Transverse colon (tissue), 4 donors: ENCODE results near the gene SIGLEC10. TPM values are rescaled to one million over a fixed set of nuclear protein-coding genes. Genes with fewer than 3 reads are reported as not detected.
"Not testable (repeated sequence)": the region's sequence is repeated elsewhere in the genome, so short reads cannot be mapped to it uniquely, and the experiment has no call there.

Experiments used
- DNase-seq: peaks from one replicate; pipeline ENCODE4 v3.0.0-alpha.2; 2019
- H3K27ac ChIP-seq, 4 donors: fragments of 200-600 bp; sonication (generic); 2 replicates each; pipeline ENCODE4 v1.5.1; 2016 to 2018; ENCODE audit warnings: inconsistent platforms in 4 of 4
- H3K27me3 ChIP-seq: fragments of 200-600 bp; sonication (generic); 2 replicates; pipeline ENCODE4 v1.5.1; 2017; ENCODE audit warnings: inconsistent platforms
- H3K36me3 ChIP-seq, 4 donors: fragments of 200-600 bp; sonication (generic); 2 replicates each; pipeline ENCODE4 v1.5.1; 2017 to 2019; ENCODE audit warnings: inconsistent platforms in 4 of 4
- H3K4me1 ChIP-seq, 4 donors: fragments of 200-600 bp; sonication (generic); 2 replicates each; pipeline ENCODE4 v1.5.1; 2017 to 2020; ENCODE audit warnings: inconsistent platforms in 4 of 4
- H3K4me3 ChIP-seq, 4 donors: fragments of 200-600 bp; sonication (generic); 1 replicate in 1 of 4; 2 replicates in 3 of 4; pipeline versions ENCODE4 v1.5.1 to v1.6.1; 2017 to 2019; ENCODE audit warnings: inconsistent platforms in 4 of 4
- H3K9me3 ChIP-seq, 2 donors: fragments of 200-600 bp; sonication (generic); 2 replicates each; pipeline ENCODE4 v1.5.1; 2017 to 2019; ENCODE audit warnings: inconsistent platforms in 2 of 2
- EP300 ChIP-seq: sonication (generic); formaldehyde crosslinking; IDR thresholded peaks from one replicate; pipeline ENCODE4 v1.6.1; 2017; ENCODE audit warnings: antibody characterized with exemption, low read depth
- POLR2A ChIP-seq: fragments of 450-650 bp; IDR thresholded peaks from one replicate; pipeline ENCODE4 v1.6.1; 2016; ENCODE audit warnings: antibody characterized with exemption, mild to moderate bottlenecking, moderate library complexity
- POLR2AphosphoS5 ChIP-seq, 3 donors: sonication (generic); formaldehyde crosslinking; IDR thresholded peaks; one replicate each; pipeline ENCODE4 v1.6.1; 2016; ENCODE audit warnings: antibody characterized with exemption in 3 of 3
- WGBS, 2 donors: methylation state at CpG; one replicate each; pipeline ENCODE4 v1.1.5; 2018; ENCODE audit warnings: low coverage in 1 of 2; 5-methylcytosine and 5-hydroxymethylcytosine counted together
- in situ Hi-C, 4 donors: fragments of 200-750 bp; cut with MboI; loops; one replicate each; pipeline versions ENCODE4 v1.15.0 to v1.15.1; 2017; ENCODE audit warnings: low sequenced_read_pairs in 3 of 4, low pct_ligation_motif_present in 1 of 4, low pct_unique_long_range_greater_than_20kb in 1 of 4
- intact Hi-C: fragments of 100-400 bp; cut with DNase I; formaldehyde crosslinking; loops from one replicate; pipeline ENCODE4 v1.15.1; 2023; ENCODE audit warnings: low total_unique reads
- total RNA-seq, 4 donors: library from RNA; depleted of rRNA; stranded (reverse); fragments of >200 nt; gene quantifications; one replicate each; pipeline ENCODE4 v1.1.0, GENCODE V29; 2016
- TF ChIP-seq, protein P1 (sequence below), 5 experiments: fragments of 200-600 bp in 3 of 5; fragments of 450-650 bp in 2 of 5; sonication (generic) in 3 of 5; IDR thresholded peaks; 1 replicate in 2 of 5; 2 replicates in 3 of 5; pipeline ENCODE4 v1.5.1; 2016 to 2017; ENCODE audit warnings: antibody characterized with exemption in 5 of 5, inconsistent platforms in 3 of 5, mild to moderate bottlenecking in 2 of 5, moderate library complexity in 1 of 5

The SIGLEC10 gene
- total RNA-seq, 4 donors from 2014 or later = 3.7 to 15.7 (median 4.9) TPM; not detected in 1

DNA sequence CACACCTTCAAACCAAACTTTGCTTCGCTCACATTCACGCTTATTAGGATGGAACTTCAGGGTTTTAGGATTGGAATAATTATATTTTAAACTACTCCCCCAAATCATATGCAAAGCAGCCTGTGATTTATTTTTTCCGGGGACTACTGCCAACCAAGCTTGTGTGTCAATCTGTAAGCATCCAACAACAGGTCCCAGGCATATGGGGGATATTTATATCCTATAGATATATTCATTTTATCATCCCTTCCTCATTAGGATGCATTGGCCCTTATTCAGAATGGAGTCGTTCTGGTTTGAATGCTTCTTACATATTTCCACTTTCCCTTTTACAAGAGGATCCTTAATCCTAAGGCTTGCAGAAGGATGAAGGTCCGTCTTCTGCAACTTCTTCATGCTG lies 18.2 kb downstream of the SIGLEC10 start:
- WGBS, 2 donors = 90 to 95% methylated on average over 5 of the region's 5 CpGs
- no peaks in the 10 kb centered on the region for H3K27me3 ChIP-seq
- no peak overlapping the region for H3K4me3 ChIP-seq
- no peak overlapping the region for H3K27ac ChIP-seq
- intact Hi-C loops = no loop called here
- TF ChIP-seq POLR2A (no peak), EP300 (no peak), POLR2AphosphoS5 (IDR thresholded peaks at IDR 0.05) (no peak)
- TF ChIP-seq, protein P1, sequence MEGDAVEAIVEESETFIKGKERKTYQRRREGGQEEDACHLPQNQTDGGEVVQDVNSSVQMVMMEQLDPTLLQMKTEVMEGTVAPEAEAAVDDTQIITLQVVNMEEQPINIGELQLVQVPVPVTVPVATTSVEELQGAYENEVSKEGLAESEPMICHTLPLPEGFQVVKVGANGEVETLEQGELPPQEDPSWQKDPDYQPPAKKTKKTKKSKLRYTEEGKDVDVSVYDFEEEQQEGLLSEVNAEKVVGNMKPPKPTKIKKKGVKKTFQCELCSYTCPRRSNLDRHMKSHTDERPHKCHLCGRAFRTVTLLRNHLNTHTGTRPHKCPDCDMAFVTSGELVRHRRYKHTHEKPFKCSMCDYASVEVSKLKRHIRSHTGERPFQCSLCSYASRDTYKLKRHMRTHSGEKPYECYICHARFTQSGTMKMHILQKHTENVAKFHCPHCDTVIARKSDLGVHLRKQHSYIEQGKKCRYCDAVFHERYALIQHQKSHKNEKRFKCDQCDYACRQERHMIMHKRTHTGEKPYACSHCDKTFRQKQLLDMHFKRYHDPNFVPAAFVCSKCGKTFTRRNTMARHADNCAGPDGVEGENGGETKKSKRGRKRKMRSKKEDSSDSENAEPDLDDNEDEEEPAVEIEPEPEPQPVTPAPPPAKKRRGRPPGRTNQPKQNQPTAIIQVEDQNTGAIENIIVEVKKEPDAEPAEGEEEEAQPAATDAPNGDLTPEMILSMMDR (IDR thresholded peaks at IDR 0.05) = no peak
- DNase-seq = no peak
- no peaks in the 10 kb centered on the region for H3K36me3 ChIP-seq
- H3K9me3 ChIP-seq = peaks cover 0 to 15% of the 10 kb centered on the region in 2 donors
- peaks cover 0 to 10% (median 8%) of the 10 kb centered on the region in 4 donors for H3K4me1 ChIP-seq
- in situ Hi-C loops = no loop called here

DNA sequence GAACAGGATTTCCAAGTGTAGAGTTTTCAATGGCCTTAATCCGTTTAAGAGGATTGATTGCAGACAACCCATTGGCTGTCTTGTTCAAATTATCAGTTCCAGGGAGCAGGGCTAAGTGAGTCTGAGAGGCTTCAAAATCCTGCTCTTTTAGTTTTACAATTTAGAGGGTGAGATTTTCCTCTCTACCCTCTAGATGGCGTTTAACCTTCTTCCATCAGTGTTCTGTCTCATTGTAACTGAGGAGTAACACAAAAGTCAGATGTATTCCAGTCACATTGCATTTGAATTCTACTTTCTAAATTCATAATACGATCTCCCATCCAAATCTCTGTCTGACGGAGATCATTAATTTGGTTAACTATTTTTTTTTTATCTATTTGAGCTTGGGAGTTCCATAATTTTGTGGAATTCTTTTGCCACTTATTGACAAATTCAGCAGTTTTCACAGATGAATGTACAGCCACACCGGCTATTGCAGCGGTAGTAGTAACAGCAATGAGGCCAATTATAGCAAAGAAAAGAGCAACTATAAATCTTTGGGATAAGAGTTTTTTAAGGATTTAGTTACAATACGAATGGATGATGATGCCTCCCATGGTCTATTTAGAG lies 19.2 kb downstream of the SIGLEC10 start:
- intact Hi-C loops = no loop called here
- no peak for DNase-seq
- Histone ChIP-seq H3K27ac (no peak overlapping the region), H3K9me3 (peaks cover 0 to 15% of the 10 kb centered on the region in 2 donors), H3K4me1 (peaks cover 3 to 16% (median 10%) of the 10 kb centered on the region in 4 donors), H3K27me3 (no peaks in the 10 kb centered on the region), H3K36me3 (no peaks in the 10 kb centered on the region), H3K4me3 (no peak overlapping the region)
- in situ Hi-C loops = no loop called here
- no peak for TF ChIP-seq POLR2AphosphoS5 (IDR thresholded peaks at IDR 0.05)
- TF ChIP-seq, protein P1 (IDR thresholded peaks at IDR 0.05) = peak; percentile 29 to 39 (median 39)
- WGBS, 2 donors = 39 to 47% methylated on average over 6 to 7 of the region's 7 CpGs

DNA sequence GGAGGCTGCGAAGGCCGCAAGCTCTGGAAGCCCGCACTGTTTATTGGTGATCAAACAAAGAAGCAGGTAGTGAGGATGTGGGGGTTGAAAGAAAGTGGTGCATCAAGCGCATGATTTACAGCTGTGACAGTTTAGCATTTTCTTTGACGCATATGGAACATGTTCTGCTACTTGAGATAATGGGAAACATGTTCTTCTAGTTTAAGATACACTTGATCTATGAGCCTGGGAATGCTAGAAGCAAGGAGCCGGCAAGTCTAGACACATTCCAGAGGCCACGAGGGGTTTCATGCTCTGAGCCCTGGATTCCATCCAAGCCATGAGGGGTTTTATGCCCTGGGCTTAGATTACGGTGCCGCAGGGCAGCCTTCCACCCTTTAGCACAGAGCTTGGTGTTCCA lies 20.0 kb downstream of the SIGLEC10 start:
- H3K4me3 ChIP-seq, intact Hi-C loops, H3K27me3 ChIP-seq, H3K36me3 ChIP-seq, H3K27ac ChIP-seq, in situ Hi-C loops, DNase-seq: not testable (repeated sequence)
- Histone ChIP-seq H3K9me3 (peaks cover 0 to 11% of the 10 kb centered on the region in 2 donors), H3K4me1 (peaks cover 3 to 16% (median 10%) of the 10 kb centered on the region in 4 donors)
- WGBS, 2 donors = 72 to 91% methylated on average over 5 to 9 of the region's 9 CpGs

DNA sequence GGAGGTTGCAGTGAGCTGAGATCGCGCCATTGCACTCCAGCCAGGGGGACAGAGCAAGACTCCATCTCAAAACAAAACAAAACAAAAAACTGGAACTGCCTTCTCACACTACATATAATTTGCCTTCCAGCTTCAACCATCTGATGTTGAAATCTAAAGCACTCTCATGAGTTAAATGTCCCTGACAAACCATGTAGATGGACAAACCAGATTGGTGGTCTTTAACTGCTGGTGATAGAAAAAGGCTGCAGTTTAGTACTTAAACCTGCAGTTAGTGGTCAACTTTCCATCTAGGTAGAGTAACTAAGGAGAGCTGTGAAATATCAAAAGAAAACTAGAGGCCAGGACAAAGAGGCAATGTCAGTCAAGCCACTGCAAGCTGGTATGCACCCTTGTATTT lies 21.3 kb downstream of the SIGLEC10 start:
- no peaks in the 10 kb centered on the region for H3K36me3 ChIP-seq
- H3K9me3 ChIP-seq = no peaks in the 10 kb centered on the region
- H3K27me3 ChIP-seq = no peaks in the 10 kb centered on the region
- WGBS, 2 donors = 100% methylated on average over 2 of the region's 2 CpGs; no CpG with 5 or more reads in 1 of the 2 donors
- no peak for TF ChIP-seq EP300
- TF ChIP-seq POLR2AphosphoS5 (IDR thresholded peaks at IDR 0.05) = no peak
- no peak for TF ChIP-seq POLR2A
- TF ChIP-seq, protein P1 (IDR thresholded peaks at IDR 0.05) = no peak
- no peak overlapping the region for H3K27ac ChIP-seq
- H3K4me3 ChIP-seq = no peak overlapping the region
- peaks cover 3 to 16% (median 10%) of the 10 kb centered on the region in 4 donors for H3K4me1 ChIP-seq
- intact Hi-C loops = no loop called here
- in situ Hi-C loops = no loop called here
- DNase-seq = no peak
